SU-DHL-6 (cell line): ENCODE measurements around the gene GRM8.

Source experiments
- H2AFZ ChIP-seq: fragments of 200-600 bp; sonication (generic); 2 replicates; pipeline ENCODE4 v1.6.1; 2014; ENCODE audit warnings: low read depth, mild to moderate bottlenecking, moderate library complexity, mixed read lengths, antibody characterized with exemption, low read length; ENCODE audit not compliant: severe bottlenecking
- H3F3A ChIP-seq: fragments of 200-600 bp; shearing (Covaris generic); 2 replicates; pipeline ENCODE4 v1.6.0; 2016; ENCODE audit warnings: antibody characterized with exemption, mild to moderate bottlenecking; ENCODE audit not compliant: insufficient read depth
- H3K27ac ChIP-seq: fragments of 200-600 bp; sonication (generic); 2 replicates; pipeline ENCODE4 v1.5.1; 2016; ENCODE audit warnings: low read depth, mild to moderate bottlenecking, low read length, moderate library complexity, mixed read lengths
- H3K27me3 ChIP-seq: fragments of 200-600 bp; sonication (generic), shearing (Covaris generic); 2 replicates; pipeline ENCODE4 v1.6.0; 2014; ENCODE audit warnings: mild to moderate bottlenecking, low read length
- H3K36me3 ChIP-seq: fragments of 200-600 bp; sonication (generic); 2 replicates; pipeline ENCODE4 v1.6.1; 2014; ENCODE audit warnings: mild to moderate bottlenecking, low read length, mixed read lengths
- H3K4me2 ChIP-seq: fragments of 300-600, 200-600 bp; shearing (Covaris generic), sonication (generic); 2 replicates; pipeline ENCODE4 v1.6.0; 2014; ENCODE audit warnings: low read length, low read depth, mild to moderate bottlenecking; ENCODE audit not compliant: poor library complexity, severe bottlenecking
- H3K4me3 ChIP-seq: fragments of 200-600 bp; sonication (generic); 2 replicates; pipeline ENCODE4 v1.5.1; 2014; ENCODE audit warnings: antibody characterized with exemption, low read length, mild to moderate bottlenecking, mixed read lengths; ENCODE audit not compliant: insufficient read depth, poor library complexity, severe bottlenecking
- H3K79me2 ChIP-seq: fragments of 200-600 bp; sonication (generic); 2 replicates; pipeline ENCODE4 v1.6.1; 2014; ENCODE audit warnings: mild to moderate bottlenecking, low read length, moderate library complexity; ENCODE audit not compliant: insufficient read depth
- H3K9ac ChIP-seq: fragments of 200-600 bp; sonication (generic); 2 replicates; pipeline ENCODE4 v1.7.0; 2014; ENCODE audit warnings: mild to moderate bottlenecking, low read length
- H3K9me2 ChIP-seq: fragments of 200-600 bp; sonication (generic); replicated peaks from 2 replicates; pipeline ENCODE4 v1.6.1; 2014; ENCODE audit warnings: low read length; ENCODE audit not compliant: insufficient read depth
- H3K9me3 ChIP-seq: fragments of 200-600 bp; sonication (generic); 2 replicates; pipeline ENCODE4 v1.6.1; 2014; ENCODE audit warnings: low read length, mixed read lengths; ENCODE audit not compliant: insufficient read depth
- H4K20me1 ChIP-seq: fragments of 200-600 bp; sonication (generic); 2 replicates; pipeline ENCODE4 v1.6.1; 2014; ENCODE audit warnings: low read depth, mild to moderate bottlenecking, antibody characterized with exemption, low read length, moderate library complexity, mixed read lengths
- CTCF ChIP-seq: fragments of 200-600 bp; sonication (generic); IDR thresholded peaks from one replicate; pipeline ENCODE4 v1.5.1; 2017; ENCODE audit warnings: antibody characterized with exemption, mild to moderate bottlenecking, low read length, moderate library complexity; ENCODE audit not compliant: insufficient read depth, poor library complexity, severe bottlenecking
- EZH2phosphoT487 ChIP-seq: fragments of 200-600 bp; sonication (generic), shearing (Covaris generic); conservative IDR thresholded peaks from 2 replicates; pipeline ENCODE4 v1.6.1; 2018; ENCODE audit warnings: mild to moderate bottlenecking, antibody characterized with exemption, low read length, moderate library complexity, mixed read lengths

The GRM8 gene

GRCh38 chr7:126979722-126980121 is 273.0 kb downstream of the GRM8 start:
- Histone ChIP-seq H3K9me3 (no peaks in the 10 kb centered on the region), H3K9ac (no peak overlapping the region), H3F3A (no peaks in the 10 kb centered on the region), H3K4me3 (no peak overlapping the region), H3K9me2 (no peaks in the 10 kb centered on the region), H4K20me1 (no peaks in the 10 kb centered on the region), H3K27me3 (no peaks in the 10 kb centered on the region), H2AFZ (no peak overlapping the region), H3K4me2 (no peak overlapping the region), H3K27ac (no peak overlapping the region), H3K36me3 (no peaks in the 10 kb centered on the region), H3K79me2 (no peaks in the 10 kb centered on the region)
- TF ChIP-seq CTCF (no peak), EZH2phosphoT487 (no peak)

DNA sequence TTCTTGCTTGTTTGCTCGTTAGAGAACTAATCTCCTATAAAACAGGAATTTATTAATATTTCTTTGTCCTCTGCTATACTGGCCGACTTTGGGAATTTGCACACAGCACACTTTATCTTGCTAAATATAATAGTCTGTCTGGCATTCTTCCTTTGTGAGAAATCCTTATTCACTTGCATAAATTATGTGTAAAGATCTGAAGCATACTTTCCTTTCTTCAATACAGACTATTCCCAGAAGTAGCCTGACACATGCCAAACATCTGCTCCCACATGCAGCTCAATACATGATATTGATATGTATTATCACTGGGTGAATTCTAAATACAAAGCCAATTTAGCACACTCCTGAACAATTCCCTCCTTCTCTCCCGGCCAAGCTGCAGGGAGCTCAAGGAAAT is 273.9 kb downstream of the GRM8 start:
- no peak overlapping the region for H2AFZ ChIP-seq
- TF ChIP-seq CTCF = no peak
- TF ChIP-seq EZH2phosphoT487 = no peak

DNA sequence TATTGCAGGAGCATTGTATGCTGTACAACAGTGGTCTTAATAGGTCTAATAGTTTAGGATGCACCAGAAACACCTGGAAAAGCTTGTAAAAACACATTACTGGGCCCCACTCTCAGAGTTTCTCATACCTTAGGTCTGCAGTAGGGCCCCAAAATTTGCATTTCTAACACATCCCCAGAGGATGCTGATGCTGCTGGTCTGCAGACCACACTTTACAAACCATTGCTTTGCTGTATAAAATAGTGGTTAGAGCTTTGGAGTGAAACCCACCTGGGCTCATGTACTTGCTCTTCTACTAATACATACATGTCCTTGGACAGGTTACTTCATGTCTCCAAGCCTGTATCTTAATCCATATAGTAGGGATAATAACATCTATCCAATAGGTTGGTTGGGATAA is 279.7 kb downstream of the GRM8 start:
- H3K4me2 ChIP-seq = no peak overlapping the region
- H3K27ac ChIP-seq = no peak overlapping the region
- H2AFZ ChIP-seq = no peak overlapping the region
- no peak overlapping the region for H3K4me3 ChIP-seq
- TF ChIP-seq EZH2phosphoT487 = no peak
- TF ChIP-seq CTCF = no peak
- H3K9me2 ChIP-seq = no peaks in the 10 kb centered on the region
- no peaks in the 10 kb centered on the region for H4K20me1 ChIP-seq
- no peak overlapping the region for H3K9ac ChIP-seq
- no peaks in the 10 kb centered on the region for H3K9me3 ChIP-seq
- H3F3A ChIP-seq = no peaks in the 10 kb centered on the region
- no peaks in the 10 kb centered on the region for H3K27me3 ChIP-seq
- H3K36me3 ChIP-seq = no peaks in the 10 kb centered on the region
- H3K79me2 ChIP-seq = no peaks in the 10 kb centered on the region

More for the DNA sequence above, 273.9 kb downstream of the GRM8 start:
- Histone ChIP-seq H3K36me3 (no peaks in the 10 kb centered on the region), H3K9ac (no peak overlapping the region), H3K27me3 (no peaks in the 10 kb centered on the region), H3K9me3 (no peaks in the 10 kb centered on the region), H3K4me2 (no peak overlapping the region), H3K4me3 (no peak overlapping the region), H3F3A (no peaks in the 10 kb centered on the region), H4K20me1 (no peaks in the 10 kb centered on the region), H3K27ac (no peak overlapping the region), H3K79me2 (no peaks in the 10 kb centered on the region), H3K9me2 (no peaks in the 10 kb centered on the region)
